ENCODE measurements around the gene ANKH.

- TF ChIP-seq CTCF (conservative IDR thresholded peaks at IDR 0.05; ENCODE audit: low read depth, low read length) = no peak
- TF ChIP-seq EZH2 (IDR thresholded peaks at IDR 0.05; ENCODE audit: borderline replicate concordance, low read depth, low read length, poor library complexity, severe bottlenecking) = no peak
Observed at GRCh38 chr5:14729448-14730385, 141.9 kb downstream of the ANKH start.
